HCT116 (cell line): ENCODE data around the gene EGFL7.

Experiments
- POLR2AphosphoS5 ChIP-seq: IDR thresholded peaks from 2 replicates; pipeline ENCODE4 v1.6.1; 2011; ENCODE audit warnings: mild to moderate bottlenecking, low read depth, low read length, moderate library complexity
- TF ChIP-seq, protein P1 (sequence below), 3 experiments: fragments of 200-600 bp in 1 of 3; sonication (generic) in 1 of 3; IDR thresholded peaks in 2 of 3; conservative IDR thresholded peaks in 1 of 3; 2 replicates each; pipeline ENCODE4 v1.5.1; 2012 to 2017; ENCODE audit warnings: low read depth in 2 of 3, low read length in 2 of 3, antibody characterized with exemption in 1 of 3, borderline replicate concordance in 1 of 3, control low read depth in 1 of 3, mild to moderate bottlenecking in 1 of 3, mixed read lengths in 1 of 3, mixed run types in 1 of 3, moderate library complexity in 1 of 3; ENCODE audit not compliant: insufficient read depth in 1 of 3

DNA sequence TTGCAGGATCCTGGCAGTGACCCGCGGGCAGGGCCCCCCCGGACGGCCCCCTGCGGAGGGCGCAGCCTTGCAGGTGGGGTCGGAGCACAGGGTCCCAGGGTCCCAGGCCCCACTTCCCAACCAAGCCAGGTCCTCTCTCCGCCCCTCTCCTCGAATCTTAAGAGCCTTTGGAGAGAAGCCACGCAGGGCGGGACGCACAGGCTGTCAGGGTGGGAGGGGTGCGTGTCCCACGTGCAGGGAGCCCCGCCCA, 18.4 kb upstream of the EGFL7 start:
- TF ChIP-seq, protein P1, sequence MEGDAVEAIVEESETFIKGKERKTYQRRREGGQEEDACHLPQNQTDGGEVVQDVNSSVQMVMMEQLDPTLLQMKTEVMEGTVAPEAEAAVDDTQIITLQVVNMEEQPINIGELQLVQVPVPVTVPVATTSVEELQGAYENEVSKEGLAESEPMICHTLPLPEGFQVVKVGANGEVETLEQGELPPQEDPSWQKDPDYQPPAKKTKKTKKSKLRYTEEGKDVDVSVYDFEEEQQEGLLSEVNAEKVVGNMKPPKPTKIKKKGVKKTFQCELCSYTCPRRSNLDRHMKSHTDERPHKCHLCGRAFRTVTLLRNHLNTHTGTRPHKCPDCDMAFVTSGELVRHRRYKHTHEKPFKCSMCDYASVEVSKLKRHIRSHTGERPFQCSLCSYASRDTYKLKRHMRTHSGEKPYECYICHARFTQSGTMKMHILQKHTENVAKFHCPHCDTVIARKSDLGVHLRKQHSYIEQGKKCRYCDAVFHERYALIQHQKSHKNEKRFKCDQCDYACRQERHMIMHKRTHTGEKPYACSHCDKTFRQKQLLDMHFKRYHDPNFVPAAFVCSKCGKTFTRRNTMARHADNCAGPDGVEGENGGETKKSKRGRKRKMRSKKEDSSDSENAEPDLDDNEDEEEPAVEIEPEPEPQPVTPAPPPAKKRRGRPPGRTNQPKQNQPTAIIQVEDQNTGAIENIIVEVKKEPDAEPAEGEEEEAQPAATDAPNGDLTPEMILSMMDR (IDR thresholded peaks at IDR 0.05 in 2 of 3, conservative IDR thresholded peaks at IDR 0.05 in 1 of 3; ENCODE audit: borderline replicate concordance in 1 of 3, insufficient read depth in 1 of 3, low read depth in 2 of 3, low read length in 2 of 3), result no peak
- TF ChIP-seq POLR2AphosphoS5, result no peak
